Mesenteric fat pad (tissue), 1 donor: ENCODE measurements around the gene CDRT15. TPM values are rescaled to one million over a fixed set of nuclear protein-coding genes. Genes with fewer than 3 reads are reported as not detected.
"Not testable (repeated sequence)": the region's sequence is repeated elsewhere in the genome, so short reads cannot be mapped to it uniquely, and the experiment has no call there.

Experiments
- DNase-seq: peaks from one replicate; pipeline ENCODE4 v3.0.0-alpha.2; 2020; ENCODE audit warnings: low spot score
- total RNA-seq: library from RNA; stranded (reverse); fragmentation: NEBNext Ultra II Directional; extraction: Animal tissue kit (Norgen Biotek cat#: 25700); gene quantifications from one replicate; pipeline ENCODE4 v1.2.1, GENCODE V29; 2021
- donor health status: DM: yes; HTN: yes; CAD: no.

The CDRT15 gene
- total RNA-seq, 1 donor from 2014 or later, result not detected

GRCh38 chr17:14207791-14208190 is 28.9 kb downstream of the CDRT15 start:
- no peak for DNase-seq

GRCh38 chr17:14206891-14207290 is 29.8 kb downstream of the CDRT15 start:
- no peak for DNase-seq

GRCh38 chr17:14205992-14206461 is 30.6 kb downstream of the CDRT15 start:
- DNase-seq, result no peak

GRCh38 chr17:14205380-14205779 is 31.3 kb downstream of the CDRT15 start:
- no peak for DNase-seq

GRCh38 chr17:14204546-14204945 is 32.1 kb downstream of the CDRT15 start:
- no peak for DNase-seq

- DNase-seq, result no peak
Observed at GRCh38 chr17:14204084-14204483, 32.6 kb downstream of the CDRT15 start.

GRCh38 chr17:14203388-14203787 is 33.3 kb downstream of the CDRT15 start:
- no peak for DNase-seq

GRCh38 chr17:14202388-14203166 is 34.1 kb downstream of the CDRT15 start:
- no peak for DNase-seq

- no peak for DNase-seq
Observed at GRCh38 chr17:14201988-14202380, 34.7 kb downstream of the CDRT15 start.

GRCh38 chr17:14201021-14201987 is 35.4 kb downstream of the CDRT15 start:
- DNase-seq, result no peak

- no peak for DNase-seq
Observed at GRCh38 chr17:14200354-14200753, 36.3 kb downstream of the CDRT15 start.

- no peak for DNase-seq
Observed at GRCh38 chr17:14199601-14200000, 37.1 kb downstream of the CDRT15 start.

GRCh38 chr17:14198575-14198974 is 38.1 kb downstream of the CDRT15 start:
- no peak for DNase-seq

- DNase-seq, result no peak
Observed at GRCh38 chr17:14198013-14198412, 38.6 kb downstream of the CDRT15 start.

GRCh38 chr17:14197586-14197985 is 39.1 kb downstream of the CDRT15 start:
- DNase-seq, result no peak

GRCh38 chr17:14197057-14197456 is 39.6 kb downstream of the CDRT15 start:
- DNase-seq, result no peak

- DNase-seq, result no peak
Observed at GRCh38 chr17:14196377-14196997, 40.2 kb downstream of the CDRT15 start.

- not testable (repeated sequence) for DNase-seq
Observed at GRCh38 chr17:14192636-14193344, 43.9 kb downstream of the CDRT15 start.

GRCh38 chr17:14192039-14192438 is 44.6 kb downstream of the CDRT15 start:
- not testable (repeated sequence) for DNase-seq

- not testable (repeated sequence) for DNase-seq
Observed at GRCh38 chr17:14191469-14191868, 45.2 kb downstream of the CDRT15 start.

- DNase-seq, result not testable (repeated sequence)
Observed at GRCh38 chr17:14190774-14191173, 45.9 kb downstream of the CDRT15 start.
